Epithelial cell of proximal tubule (primary cell): ENCODE measurements around the gene GPBP1L1. TPM values are rescaled to one million over a fixed set of nuclear protein-coding genes. Genes with fewer than 3 reads are reported as not detected.
A peak's percentile ranks its signal among the peaks of the same experiment; 100 is the strongest.
"Not testable (repeated sequence)": the region's sequence is repeated elsewhere in the genome, so short reads cannot be mapped to it uniquely, and the experiment has no call there.

ENCODE experiments used
- DNase-seq: peaks from one replicate; pipeline ENCODE4 v3.0.0-alpha.2; 2011; ENCODE audit warnings: low read depth
- H3K4me3 ChIP-seq: 2 replicates; pipeline ENCODE4 v1.5.1; 2011; ENCODE audit warnings: low read depth, mild to moderate bottlenecking, low read length
- CTCF ChIP-seq: conservative IDR thresholded peaks from 2 replicates; pipeline ENCODE4 v1.5.1; 2012; ENCODE audit warnings: low read depth, mild to moderate bottlenecking, low read length
- total RNA-seq: library from RNA; depleted of rRNA; stranded (reverse); fragments of >200 nt; gene quantifications from 2 replicates; pipeline ENCODE4 v1.2.3, GENCODE V29; 2015

Gene GPBP1L1
- total RNA-seq, 1 donor from 2014 or later = 87.8 TPM

GRCh38 chr1:45718289-45718688 is 32.0 kb upstream of the GPBP1L1 start:
- H3K4me3 ChIP-seq = no peak overlapping the region
- DNase-seq = no peak
- no peak for TF ChIP-seq CTCF

GRCh38 chr1:45717386-45717785 is 31.1 kb upstream of the GPBP1L1 start:
- H3K4me3 ChIP-seq, DNase-seq: not testable (repeated sequence)

DNA sequence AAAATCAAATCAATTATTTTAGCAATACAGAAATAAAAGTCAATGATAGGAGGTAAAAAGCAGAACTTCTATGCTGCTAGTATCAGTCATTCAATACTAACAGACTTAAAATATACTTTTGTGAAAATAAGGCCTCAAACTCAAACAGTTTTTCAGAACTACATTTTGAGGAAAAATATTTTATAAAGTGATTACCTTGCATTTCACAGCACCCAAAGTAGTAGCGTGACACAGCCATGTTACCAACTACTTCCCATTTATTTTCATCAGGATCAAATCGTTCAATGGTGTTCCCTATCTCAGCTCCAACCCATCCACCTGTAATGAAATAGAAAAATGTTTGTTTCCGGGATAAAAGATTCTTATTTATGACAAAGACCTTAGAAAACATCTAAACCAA is 30.4 kb upstream of the GPBP1L1 start:
- no peak for TF ChIP-seq CTCF
- DNase-seq = no peak
- no peak overlapping the region for H3K4me3 ChIP-seq

DNA sequence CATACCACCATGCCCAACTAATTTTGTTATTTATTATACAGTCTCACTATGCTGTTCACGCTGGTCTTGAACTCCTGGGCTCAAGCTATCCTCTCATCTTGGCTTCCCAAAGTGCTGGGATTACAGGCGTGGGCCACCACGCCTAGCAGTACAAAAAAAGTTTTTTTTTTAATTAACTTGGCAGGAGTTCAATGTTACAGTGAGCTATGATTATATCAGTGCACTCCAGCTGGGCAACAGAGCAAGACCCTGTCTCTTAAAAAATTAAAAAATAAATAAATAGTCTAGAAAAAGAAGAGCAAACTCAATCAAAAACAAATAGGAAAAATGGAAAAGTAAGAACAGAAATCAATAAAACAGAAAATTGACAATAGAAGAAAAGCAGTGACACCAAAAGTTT is 27.4 kb upstream of the GPBP1L1 start:
- DNase-seq = no peak
- no peak overlapping the region for H3K4me3 ChIP-seq

GRCh38 chr1:45704637-45705036 is 18.3 kb upstream of the GPBP1L1 start:
- no peak for DNase-seq
- TF ChIP-seq CTCF = no peak
- H3K4me3 ChIP-seq = no peak overlapping the region

More for the DNA sequence above, 27.4 kb upstream of the GPBP1L1 start:
- TF ChIP-seq CTCF = no peak

DNA sequence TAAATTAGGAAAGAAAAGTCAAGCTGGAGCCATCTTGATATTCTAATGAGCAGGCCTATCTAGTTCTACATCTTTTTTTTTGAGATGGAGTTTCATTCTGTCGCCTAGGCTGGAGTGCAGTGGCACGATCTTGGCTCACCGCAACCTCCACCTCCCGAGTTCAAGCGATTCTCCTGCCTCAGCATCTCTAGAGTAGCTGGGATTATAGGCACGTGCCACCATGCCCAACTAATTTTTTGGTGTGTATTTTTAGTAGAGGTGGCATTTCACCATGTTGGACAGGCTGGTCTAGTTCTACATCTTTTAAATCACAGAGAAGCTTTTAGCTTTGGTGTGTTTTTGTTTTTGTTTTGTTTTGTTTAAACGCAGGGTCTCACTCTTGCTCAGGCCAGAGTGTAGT is 8.5 kb upstream of the GPBP1L1 start:
- TF ChIP-seq CTCF = no peak
- H3K4me3 ChIP-seq = no peak overlapping the region
- no peak for DNase-seq

- DNase-seq, H3K4me3 ChIP-seq: not testable (repeated sequence)
Measured at GRCh38 chr1:45693811-45694210, 7.5 kb upstream of the GPBP1L1 start.

DNA sequence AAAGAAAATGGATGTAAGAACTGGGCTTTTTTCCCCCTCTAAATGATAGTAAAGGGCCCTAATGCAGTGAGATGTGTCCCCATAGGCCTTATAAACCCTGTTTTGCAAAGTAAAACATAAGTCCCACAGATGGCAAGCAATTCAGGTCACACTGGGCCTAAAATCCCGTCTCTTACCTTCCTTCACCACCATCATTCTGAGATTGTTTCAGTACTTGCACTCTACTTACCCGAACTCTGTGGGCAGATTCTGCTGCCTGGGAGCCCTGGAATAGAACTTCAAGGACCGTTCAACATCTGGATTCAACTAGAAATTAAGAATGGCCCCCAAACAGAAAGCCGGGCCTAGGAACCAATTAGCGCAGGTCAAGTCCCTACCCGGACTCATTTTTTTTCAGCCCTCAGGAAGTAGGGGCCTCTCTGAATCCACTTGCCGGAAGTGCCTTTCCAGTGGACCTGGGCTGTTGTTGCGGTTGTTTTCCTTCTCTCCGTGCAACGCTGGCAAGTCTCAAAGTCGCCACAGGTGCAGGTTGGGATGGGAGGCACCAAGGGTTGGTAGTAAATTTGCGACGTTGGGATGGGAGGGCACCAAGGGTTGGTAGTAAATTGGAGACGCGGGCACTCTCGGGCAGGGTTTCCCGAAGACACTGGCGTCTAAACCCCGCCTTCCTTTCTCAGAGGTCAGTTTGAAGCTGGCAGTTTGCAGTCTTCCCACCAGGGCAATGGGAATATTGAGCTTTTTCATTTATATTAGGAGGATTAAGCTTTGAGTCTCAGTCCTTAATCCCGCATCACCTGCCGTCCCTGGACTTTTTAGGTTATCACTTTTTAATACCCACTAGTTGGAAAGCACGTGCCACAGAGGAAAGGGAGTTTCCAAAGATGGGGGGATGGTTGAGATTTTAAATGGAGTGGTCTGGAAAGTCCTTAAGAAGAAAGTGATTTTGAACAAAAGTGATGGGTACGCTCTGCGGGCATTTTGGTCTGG is 1.7 kb upstream of the GPBP1L1 start, which contains the start of gene TMEM69:
TSS of gene TMEM69 (plus strand) at position 428 of the 987 bp plus-strand sequence. CDS start 2,888 bp downstream, outside the sequence.
- peak; percentile 79 for DNase-seq
- peak; percentile 24 for TF ChIP-seq CTCF
- peak within 1 kb of the TSS; percentile 93 for H3K4me3 ChIP-seq
